H7 (cell line): ENCODE data around the gene KLF6. TPM values are rescaled to one million over a fixed set of nuclear protein-coding genes. Genes with fewer than 3 reads are reported as not detected.

Experiments
- DNase-seq: peaks from one replicate; pipeline ENCODE4 v3.0.0; 2012
- H3K27me3 ChIP-seq: 2 replicates; pipeline ENCODE4 v1.6.0; 2011; ENCODE audit warnings: mild to moderate bottlenecking, low read length; ENCODE audit not compliant: control insufficient read depth, insufficient read depth
- H3K36me3 ChIP-seq: replicated peaks from 2 replicates; pipeline ENCODE4 v1.5.1; 2011; ENCODE audit warnings: low read length; ENCODE audit not compliant: control insufficient read depth, insufficient read depth
- H3K4me3 ChIP-seq: 2 replicates; pipeline ENCODE4 v1.5.1; 2011; ENCODE audit warnings: low read depth, mild to moderate bottlenecking, control low read depth, low read length, moderate library complexity; ENCODE audit not compliant: insufficient read depth
- total RNA-seq: library from RNA; depleted of rRNA; stranded (reverse); fragments of >200 nt; shearing (Covaris generic); gene quantifications from 2 replicates; pipeline ENCODE4 v1.2.3, GENCODE V29; 2014; rRNA removed

Gene KLF6
- 7.6 and 9.8 TPM in 2 replicates for total RNA-seq

DNA sequence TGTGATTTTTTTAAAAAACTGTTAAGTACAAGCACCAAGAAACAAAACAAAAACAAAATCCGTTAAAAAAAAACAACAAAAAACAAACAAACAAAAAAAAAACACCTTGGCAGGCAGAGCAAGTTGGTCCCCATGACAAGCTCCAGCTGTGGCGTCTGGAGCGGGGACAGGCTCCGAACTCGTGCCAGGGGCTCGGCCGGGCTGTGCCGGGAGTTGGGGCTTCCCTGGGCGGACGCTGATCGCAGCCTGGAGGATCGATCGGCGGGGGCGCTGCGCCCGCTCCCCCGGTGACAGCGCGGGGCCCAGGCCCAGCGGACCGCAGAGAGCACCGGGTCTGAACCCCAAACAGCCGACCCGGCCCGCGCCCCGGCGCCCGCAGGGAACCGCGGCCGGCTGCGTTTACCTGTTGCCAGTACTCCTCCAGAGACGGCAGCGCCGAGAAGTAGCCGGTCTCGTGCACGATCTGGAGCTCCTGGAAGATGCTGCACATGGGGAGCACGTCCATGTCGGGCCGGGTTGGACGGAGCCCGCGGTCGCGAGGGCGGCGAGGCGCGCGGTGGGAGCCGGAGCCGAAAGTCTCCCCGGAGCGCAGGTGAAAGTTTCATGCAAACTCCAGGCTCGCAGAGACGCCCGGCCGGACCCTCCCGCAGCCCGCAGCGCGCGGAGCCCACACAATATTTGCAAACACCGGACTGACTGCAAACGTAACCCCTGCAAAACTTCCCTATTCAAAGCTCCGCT, at the start of gene KLF6:
Gene KLF6, minus strand, starts transcription at position 700 of the 741 bp plus-strand sequence. Its CDS starts 195 bp downstream, at position 505.
- H3K36me3 ChIP-seq, result peaks cover 20% of the 10 kb centered on the region
- peak; percentile 73 for DNase-seq
- peak within 1 kb of the TSS; percentile 97 for H3K4me3 ChIP-seq

DNA sequence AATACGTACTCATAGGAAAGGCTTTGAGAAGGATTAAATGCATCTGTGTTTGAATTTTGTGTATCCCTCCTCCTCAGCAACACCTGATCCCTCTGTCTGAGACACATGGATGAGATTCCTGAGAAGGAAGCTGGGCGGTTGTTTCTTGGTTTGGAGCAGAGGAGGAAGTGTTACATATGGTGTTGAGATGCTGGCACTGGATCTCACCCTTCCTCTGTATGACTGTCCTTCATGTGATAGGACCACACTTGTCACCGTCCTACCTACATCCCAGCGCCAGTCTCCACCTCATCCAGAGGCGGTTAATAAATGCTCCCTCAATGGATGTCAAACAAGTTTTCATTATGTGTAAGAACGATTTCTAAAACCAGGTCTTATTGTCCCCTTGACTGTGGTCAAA, 49.4 kb upstream of the KLF6 start:
- H3K27me3 ChIP-seq, result no peaks in the 10 kb centered on the region
- no peak for DNase-seq
- no peak overlapping the region for H3K4me3 ChIP-seq
- H3K36me3 ChIP-seq, result no peaks in the 10 kb centered on the region

More for the DNA sequence above, at the start of gene KLF6:
- H3K27me3 ChIP-seq, result no peaks in the 10 kb centered on the region

DNA sequence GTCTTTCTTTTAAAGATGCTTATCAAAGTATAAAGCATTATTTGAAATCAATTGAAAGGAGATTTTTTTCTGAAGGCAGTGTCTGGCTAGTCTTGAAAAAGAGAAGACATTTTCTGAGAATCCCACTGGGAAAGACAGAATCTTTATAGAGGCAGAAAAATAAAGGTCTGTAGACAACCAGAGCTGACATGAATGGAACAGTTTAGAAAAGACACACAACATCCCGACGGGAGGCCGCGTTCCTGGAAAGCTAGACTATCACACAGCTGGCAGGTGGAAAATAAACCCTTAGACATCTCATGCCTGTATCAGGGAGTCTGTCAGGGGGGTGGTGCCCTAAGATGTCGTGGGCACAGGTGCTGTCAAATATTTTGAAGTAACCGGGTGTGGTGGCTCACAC, 48.0 kb upstream of the KLF6 start:
- Histone ChIP-seq H3K27me3 (no peaks in the 10 kb centered on the region), H3K4me3 (no peak overlapping the region), H3K36me3 (no peaks in the 10 kb centered on the region)
- DNase-seq, result no peak

DNA sequence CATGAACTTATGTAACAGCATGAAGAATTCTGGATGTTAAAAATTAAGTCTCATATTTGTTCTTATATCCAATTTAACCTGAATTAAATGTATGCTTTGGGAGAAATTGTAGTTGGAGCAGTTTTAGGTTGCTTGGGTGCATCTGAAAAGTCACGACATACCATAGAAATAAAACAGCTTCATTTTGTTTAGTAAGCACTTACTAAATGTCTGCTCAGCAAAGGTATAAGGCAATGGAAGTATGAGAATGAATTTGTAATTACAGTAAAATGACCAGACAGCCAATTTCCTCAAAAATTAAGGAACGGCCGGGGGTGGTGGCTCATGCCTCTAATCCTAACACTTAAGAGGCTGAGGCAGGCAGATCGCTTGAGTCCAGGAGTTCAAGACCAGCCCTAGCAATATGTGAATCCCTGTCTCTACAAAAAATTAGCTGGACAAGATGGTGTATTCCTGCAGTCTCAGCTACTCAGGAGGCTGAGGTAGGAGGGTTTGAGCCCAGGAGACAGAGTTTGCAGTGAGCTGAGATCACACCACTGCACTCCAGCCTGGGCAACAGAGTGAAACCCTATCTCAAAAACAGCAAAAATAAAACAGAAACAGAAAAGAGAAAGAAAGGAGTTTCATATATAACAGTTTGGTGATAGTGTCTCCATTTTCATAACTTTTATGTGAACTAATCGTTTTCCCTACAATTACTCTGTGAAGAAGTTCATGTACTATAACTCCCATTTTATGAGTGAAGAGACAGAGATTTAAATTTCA, 47.2 kb upstream of the KLF6 start:
- H3K4me3 ChIP-seq, result no peak overlapping the region
- H3K27me3 ChIP-seq, result no peaks in the 10 kb centered on the region
- no peaks in the 10 kb centered on the region for H3K36me3 ChIP-seq
- DNase-seq, result no peak

DNA sequence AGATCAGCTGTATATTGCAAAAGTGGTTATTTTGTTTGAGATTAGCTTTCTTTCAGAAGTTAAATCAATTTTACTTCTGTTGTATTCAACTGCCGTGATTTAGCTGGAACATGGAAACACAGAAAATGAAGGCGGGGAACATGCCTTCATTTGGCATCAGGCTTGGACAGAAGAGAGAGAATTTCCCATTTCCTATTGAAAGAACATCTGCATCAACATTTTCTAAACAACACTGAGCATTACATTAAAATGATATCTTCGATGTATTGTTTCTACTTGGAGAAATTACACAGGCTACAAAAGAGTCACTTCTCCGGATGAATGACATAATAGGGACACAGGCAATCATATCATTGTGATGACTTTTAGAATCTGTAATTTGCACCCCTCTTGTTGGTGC, 46.6 kb upstream of the KLF6 start:
- H3K27me3 ChIP-seq, result no peaks in the 10 kb centered on the region
- H3K36me3 ChIP-seq, result no peaks in the 10 kb centered on the region
- DNase-seq, result no peak
- no peak overlapping the region for H3K4me3 ChIP-seq

DNA sequence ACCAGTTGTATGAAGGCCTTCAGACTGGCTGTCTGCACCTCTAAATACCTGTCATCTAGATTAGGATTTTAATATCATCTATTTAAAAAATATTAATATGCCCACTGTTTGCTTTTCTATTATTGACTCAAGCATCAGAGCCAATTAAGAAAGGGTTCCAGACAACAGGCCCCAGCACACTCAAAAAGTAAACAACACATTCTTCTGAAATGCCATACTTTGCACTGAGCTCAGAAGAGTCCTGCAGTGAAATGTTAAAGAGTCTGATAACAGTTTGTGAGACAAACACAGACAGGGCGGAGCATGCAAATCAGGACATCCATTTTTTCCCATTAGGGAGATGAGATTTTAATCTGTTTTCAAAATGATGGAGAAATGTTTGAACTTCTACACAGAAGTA, 45.9 kb upstream of the KLF6 start:
- Histone ChIP-seq H3K4me3 (no peak overlapping the region), H3K27me3 (no peaks in the 10 kb centered on the region), H3K36me3 (no peaks in the 10 kb centered on the region)
- DNase-seq, result no peak

DNA sequence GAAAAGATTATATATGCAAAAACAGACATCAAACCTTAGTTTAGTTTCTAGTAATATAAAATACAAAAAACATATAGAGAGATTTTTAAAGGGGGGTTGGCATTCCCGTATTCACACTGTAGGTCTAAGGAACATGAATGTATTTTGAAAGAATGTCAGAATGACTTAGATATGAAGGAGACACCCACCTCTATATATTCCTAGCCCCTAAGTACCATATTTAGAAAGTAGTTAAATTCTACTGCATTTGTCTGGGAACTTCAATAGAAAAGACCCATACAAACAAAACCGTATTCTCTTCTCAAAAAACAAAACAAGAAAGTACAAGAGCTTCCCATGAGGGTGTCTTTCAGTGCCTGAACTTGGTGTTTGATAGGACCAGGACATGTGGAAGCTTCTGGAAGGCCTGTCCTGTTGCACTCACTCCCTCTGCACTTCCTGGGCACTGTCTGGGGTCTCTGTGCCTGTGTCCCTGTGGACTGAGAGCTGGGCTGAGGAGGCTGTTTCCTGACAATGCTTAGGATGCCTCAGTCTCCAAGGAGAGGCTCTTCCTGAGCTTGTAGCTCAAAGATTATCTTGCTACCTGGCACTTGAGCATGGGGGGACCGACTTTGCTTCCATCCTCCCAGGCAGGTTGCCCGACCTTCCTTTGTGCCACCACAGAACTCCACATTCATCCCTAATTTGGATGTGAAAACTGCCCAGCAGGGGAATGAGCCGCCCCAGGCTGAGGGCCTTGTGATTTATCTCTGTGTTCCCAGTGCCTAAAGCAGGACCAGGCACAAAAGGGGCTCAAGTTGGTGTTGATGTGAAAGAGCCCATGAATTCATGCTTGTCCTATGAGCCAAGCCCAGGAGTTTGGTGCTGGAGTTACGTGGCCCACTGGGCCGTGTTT, 44.4 kb upstream of the KLF6 start:
- DNase-seq, result peak; percentile 67
- H3K4me3 ChIP-seq, result no peak overlapping the region
- H3K36me3 ChIP-seq, result no peaks in the 10 kb centered on the region
- no peaks in the 10 kb centered on the region for H3K27me3 ChIP-seq

DNA sequence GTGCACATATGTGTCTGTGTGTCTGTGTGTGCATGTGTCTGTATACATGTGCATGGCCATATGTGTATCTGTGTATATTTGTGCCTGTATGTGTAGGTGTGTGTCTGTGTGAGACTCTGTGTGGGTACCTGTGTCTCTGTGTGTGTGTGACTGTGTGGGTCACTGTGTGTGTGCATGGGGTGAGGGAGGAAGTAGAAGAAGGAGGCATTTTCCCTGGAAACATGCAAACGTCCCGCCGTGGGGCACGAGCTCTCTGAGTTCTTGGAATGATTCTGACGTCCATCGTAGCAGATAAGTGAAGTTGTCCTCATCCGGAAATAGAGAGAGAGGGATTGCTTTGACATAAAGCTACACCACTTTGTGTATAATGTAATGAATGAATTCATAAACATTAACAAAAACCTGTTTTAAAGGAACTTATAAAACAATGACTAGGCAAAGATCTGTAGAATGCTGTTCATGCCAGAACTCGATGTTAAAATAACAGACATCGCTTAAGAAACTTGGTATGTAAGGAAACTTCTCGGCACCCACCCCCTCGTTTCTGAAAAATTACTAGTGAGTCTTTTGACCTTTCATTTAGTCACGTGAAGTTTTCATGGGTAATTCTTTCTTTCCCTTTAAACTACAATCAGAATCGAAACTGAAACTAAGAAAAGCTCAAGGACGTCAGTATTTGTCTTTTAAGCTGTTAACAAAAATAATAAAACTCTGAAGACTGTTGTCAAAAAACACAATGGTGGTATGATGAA, 43.6 kb upstream of the KLF6 start:
- Histone ChIP-seq H3K27me3 (no peaks in the 10 kb centered on the region), H3K4me3 (no peak overlapping the region), H3K36me3 (no peaks in the 10 kb centered on the region)
- no peak for DNase-seq

DNA sequence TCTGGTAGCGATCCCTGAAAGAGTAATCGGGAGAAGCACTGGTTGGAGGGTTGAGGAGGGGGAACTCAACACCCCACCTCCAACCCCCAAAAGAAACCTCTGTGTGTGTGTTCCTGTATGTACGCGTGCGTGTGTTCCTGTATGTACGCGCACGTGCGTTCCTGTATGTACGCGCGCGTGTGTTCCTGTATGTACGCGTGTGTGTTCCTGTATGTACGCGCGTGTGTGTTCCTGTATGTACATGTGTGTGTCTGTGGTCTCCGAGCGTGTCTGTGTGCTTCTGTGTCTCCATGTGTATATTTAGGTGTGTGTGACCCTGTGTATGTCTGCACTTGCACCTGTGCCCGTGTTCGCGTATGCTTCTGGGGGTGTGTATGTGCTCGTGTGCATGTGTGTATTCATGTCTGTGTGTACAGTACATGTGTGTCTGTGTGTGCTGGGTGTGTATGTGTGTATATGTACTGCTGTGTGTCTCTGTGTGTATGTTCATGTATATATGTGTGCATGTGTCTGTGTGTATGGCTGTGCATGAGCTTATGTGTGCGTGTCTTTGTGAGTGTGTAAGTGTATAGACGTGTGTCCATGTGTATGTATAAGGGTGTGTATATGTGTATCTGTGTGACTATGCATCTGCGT, 42.9 kb upstream of the KLF6 start:
- no peaks in the 10 kb centered on the region for H3K36me3 ChIP-seq
- DNase-seq, result no peak
- no peaks in the 10 kb centered on the region for H3K27me3 ChIP-seq
- H3K4me3 ChIP-seq, result no peak overlapping the region; the same call in 1 of the 2 replicates

DNA sequence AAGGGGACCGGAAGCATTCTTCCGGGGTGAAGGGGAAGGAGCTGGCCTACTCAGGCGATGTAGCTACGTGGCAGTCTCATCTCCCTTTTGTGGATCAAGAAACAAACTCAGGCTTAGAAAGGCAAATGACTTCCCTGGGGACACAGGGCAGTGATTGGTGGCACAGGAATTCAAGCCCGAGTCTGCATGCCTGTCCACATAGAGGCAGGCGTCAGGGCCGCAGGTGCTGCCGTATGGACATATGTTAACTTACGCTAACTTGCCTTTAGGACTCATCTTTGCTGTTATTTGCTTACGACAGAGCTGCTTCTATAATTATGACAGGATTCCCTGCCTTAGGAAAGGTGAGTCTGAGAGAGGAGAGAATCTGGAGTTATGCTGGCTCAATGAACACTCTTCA, 42.3 kb upstream of the KLF6 start:
- Histone ChIP-seq H3K4me3 (no peak overlapping the region; the same call in 1 of the 2 replicates), H3K27me3 (no peaks in the 10 kb centered on the region), H3K36me3 (no peaks in the 10 kb centered on the region)
- DNase-seq, result no peak

DNA sequence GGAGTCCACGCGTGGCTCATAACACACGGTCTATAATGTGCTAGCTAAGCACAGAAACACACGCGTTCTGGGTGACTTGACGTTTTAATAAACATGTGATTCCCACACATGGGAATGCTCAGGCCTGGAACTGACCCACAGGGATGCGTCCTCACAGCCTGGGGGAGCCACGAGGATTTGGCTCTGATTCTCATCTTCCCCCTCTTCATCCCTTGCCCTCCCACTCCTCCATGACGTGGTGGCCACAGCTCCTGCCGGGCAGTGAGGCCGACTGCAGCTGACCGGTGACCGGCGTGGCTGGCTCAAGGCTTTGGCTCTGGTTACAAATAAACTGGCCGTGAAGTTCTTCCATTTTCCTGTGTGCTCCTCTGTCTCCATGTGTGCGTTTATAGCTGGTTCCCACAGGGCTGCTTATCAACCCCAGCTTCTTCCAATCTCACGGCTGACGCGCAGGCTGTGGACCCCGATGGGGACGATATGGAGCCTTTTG, 40.9 kb upstream of the KLF6 start:
- no peak overlapping the region for H3K4me3 ChIP-seq

DNA sequence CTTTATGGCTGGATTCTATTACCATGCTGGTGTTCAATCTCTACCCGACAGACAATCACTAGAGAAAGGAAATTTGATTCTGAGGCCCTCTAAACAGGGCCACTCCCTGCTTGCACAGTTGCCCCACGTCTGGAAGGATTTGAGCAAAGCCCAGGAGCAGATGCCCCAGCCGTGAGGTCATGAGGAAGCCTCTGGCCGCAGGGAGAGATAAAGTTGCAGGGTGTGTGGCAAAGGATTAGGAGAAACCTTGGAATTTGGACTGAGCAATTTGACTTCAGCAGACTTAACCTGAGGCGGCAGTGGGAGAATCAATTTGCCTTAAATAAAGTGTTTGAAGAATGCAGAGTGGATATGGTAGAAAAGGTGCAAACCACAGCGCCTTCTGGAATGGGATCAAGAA, 40.2 kb upstream of the KLF6 start:
- no peak for DNase-seq
- Histone ChIP-seq H3K4me3 (no peak overlapping the region), H3K36me3 (no peaks in the 10 kb centered on the region), H3K27me3 (no peaks in the 10 kb centered on the region)

More for the DNA sequence above, 40.9 kb upstream of the KLF6 start:
- H3K36me3 ChIP-seq, result no peaks in the 10 kb centered on the region
- no peaks in the 10 kb centered on the region for H3K27me3 ChIP-seq
- no peak for DNase-seq

DNA sequence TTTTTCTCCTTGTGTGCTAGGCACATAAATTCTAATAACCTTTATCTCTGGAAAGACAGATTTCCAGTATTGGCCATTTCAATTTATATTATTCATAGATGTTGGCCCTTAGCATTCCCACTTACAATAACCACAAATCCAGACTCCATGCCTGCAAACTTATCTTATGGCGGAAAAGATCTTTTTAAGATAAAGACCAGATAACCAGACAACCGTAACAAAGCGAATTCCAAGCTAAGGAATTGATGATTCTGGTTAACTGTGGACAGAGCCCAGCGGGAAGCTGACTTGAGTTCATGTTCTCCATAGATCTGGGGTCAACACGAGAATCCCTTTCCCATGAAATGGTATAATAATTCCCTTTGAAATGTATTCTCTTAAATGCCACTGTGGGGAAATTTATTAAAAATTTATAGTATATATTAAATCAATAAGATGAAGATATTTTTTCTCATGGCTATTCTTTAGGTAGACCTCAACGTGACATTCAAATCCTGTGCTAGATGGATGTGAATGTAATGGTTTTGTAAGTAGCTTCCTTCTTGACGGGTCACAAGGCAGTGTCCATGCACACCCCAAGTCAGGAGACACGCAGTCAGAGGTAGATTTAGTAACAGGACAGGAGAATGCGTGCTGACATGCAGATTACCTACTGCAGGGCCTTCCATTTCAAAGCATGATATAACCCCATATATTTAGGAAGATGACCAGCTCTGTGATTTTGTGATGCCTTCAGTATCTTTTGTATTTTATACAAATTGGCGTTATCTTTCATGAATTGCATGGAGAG, 37.7 kb upstream of the KLF6 start:
- no peak for DNase-seq
- H3K4me3 ChIP-seq, result no peak overlapping the region

More for the DNA sequence above, 37.7 kb upstream of the KLF6 start:
- Histone ChIP-seq H3K27me3 (no peaks in the 10 kb centered on the region), H3K36me3 (no peaks in the 10 kb centered on the region)
